Thyroid gland (tissue), 4 donors: ENCODE results near the gene PHACTR3.

ENCODE experiments used
- POLR2A ChIP-seq, 2 donors: fragments of 450-650 bp; IDR thresholded peaks; one replicate each; pipeline ENCODE4 v1.6.1; 2017; ENCODE audit warnings: antibody characterized with exemption in 2 of 2, mild to moderate bottlenecking in 2 of 2, moderate library complexity in 1 of 2
- TF ChIP-seq, protein P1 (sequence below), 6 experiments: fragments of 200-600 bp in 3 of 6; fragments of 450-650 bp in 3 of 6; sonication (generic) in 3 of 6; IDR thresholded peaks; one replicate each; pipeline ENCODE4 v1.5.1; 2016 to 2019; ENCODE audit warnings: antibody characterized with exemption in 6 of 6, mild to moderate bottlenecking in 2 of 6, inconsistent platforms in 1 of 6, moderate library complexity in 1 of 6

DNA sequence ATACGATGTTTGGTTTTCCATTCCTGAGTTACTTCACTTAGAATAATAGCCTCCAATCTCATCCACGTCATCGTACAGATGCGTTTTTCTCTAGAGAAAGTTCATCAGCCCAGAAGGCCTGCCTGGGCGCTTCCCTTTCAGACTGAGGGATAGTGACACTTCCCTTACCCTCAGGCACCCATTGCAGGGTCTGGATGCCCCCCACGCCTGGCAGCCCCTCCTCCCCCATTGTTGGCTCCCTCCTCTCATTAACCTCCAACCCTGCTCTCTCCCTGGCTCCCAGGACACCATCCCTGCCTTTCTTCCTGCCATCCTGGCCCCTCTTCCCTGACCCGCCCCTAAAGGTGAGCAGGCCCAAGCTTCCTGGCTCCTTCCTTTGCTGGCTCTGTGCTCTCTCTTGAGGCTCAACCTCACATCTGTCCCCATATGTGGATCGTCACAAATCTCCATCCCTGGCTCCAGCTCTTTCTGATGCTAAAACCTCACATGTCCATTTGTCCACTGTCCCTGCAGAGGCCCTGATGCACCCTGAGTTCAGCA, 183.9 kb downstream of the PHACTR3 start:
- TF ChIP-seq, protein P1, sequence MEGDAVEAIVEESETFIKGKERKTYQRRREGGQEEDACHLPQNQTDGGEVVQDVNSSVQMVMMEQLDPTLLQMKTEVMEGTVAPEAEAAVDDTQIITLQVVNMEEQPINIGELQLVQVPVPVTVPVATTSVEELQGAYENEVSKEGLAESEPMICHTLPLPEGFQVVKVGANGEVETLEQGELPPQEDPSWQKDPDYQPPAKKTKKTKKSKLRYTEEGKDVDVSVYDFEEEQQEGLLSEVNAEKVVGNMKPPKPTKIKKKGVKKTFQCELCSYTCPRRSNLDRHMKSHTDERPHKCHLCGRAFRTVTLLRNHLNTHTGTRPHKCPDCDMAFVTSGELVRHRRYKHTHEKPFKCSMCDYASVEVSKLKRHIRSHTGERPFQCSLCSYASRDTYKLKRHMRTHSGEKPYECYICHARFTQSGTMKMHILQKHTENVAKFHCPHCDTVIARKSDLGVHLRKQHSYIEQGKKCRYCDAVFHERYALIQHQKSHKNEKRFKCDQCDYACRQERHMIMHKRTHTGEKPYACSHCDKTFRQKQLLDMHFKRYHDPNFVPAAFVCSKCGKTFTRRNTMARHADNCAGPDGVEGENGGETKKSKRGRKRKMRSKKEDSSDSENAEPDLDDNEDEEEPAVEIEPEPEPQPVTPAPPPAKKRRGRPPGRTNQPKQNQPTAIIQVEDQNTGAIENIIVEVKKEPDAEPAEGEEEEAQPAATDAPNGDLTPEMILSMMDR (IDR thresholded peaks at IDR 0.05): no peak
- no peak for TF ChIP-seq POLR2A (IDR thresholded peaks at IDR 0.05)
